Loucy (cell line): ENCODE results near the gene ADAMTS20.

Experiments
- H2AFZ ChIP-seq: fragments of 200-600 bp; sonication (generic); 2 replicates; pipeline ENCODE4 v1.6.0; 2016; ENCODE audit warnings: antibody characterized with exemption, mild to moderate bottlenecking, low read length, moderate library complexity
- H3F3A ChIP-seq: fragments of 200-600 bp; 2 replicates; pipeline ENCODE4 v1.6.0; 2016; ENCODE audit warnings: antibody characterized with exemption, low read depth, mild to moderate bottlenecking
- H3K27me3 ChIP-seq: fragments of 200-600 bp; sonication (generic); 2 replicates; pipeline ENCODE4 v1.6.1; 2014; ENCODE audit warnings: low read length, mild to moderate bottlenecking; ENCODE audit not compliant: insufficient read depth, poor library complexity, severe bottlenecking
- H3K36me3 ChIP-seq: fragments of 200-600 bp; sonication (generic); 2 replicates; pipeline ENCODE4 v1.6.1; 2016; ENCODE audit warnings: low read length; ENCODE audit not compliant: insufficient read depth
- H3K4me1 ChIP-seq: fragments of 200-600 bp; sonication (generic); 2 replicates; pipeline ENCODE4 v1.5.1; 2014; ENCODE audit warnings: low read length, mild to moderate bottlenecking; ENCODE audit not compliant: insufficient read depth, poor library complexity, severe bottlenecking
- H3K4me2 ChIP-seq: fragments of 200-600 bp; sonication (generic); 2 replicates; pipeline ENCODE4 v1.6.0; 2014; ENCODE audit warnings: antibody characterized with exemption, low read length, low read depth, mild to moderate bottlenecking; ENCODE audit not compliant: poor library complexity, severe bottlenecking
- H3K4me3 ChIP-seq: fragments of 200-600 bp; sonication (generic); 2 replicates; pipeline ENCODE4 v1.5.1; 2014; ENCODE audit warnings: low read length, mild to moderate bottlenecking, mixed read lengths; ENCODE audit not compliant: poor library complexity, severe bottlenecking
- H3K79me2 ChIP-seq: fragments of 200-600 bp; sonication (generic); 2 replicates; pipeline ENCODE4 v1.6.1; 2014; ENCODE audit warnings: low read length; ENCODE audit not compliant: insufficient read depth
- H3K9ac ChIP-seq: fragments of 200-600 bp; sonication (generic); 2 replicates; pipeline ENCODE4 v1.6.0; 2014; ENCODE audit warnings: mild to moderate bottlenecking, low read depth, low read length, moderate library complexity; ENCODE audit not compliant: poor library complexity, severe bottlenecking
- H3K9me2 ChIP-seq: fragments of 200-600 bp; sonication (generic); replicated peaks from 2 replicates; pipeline ENCODE4 v1.6.1; 2016; ENCODE audit warnings: low read depth, low read length, mixed read lengths
- H3K9me3 ChIP-seq: fragments of 200-600 bp; sonication (generic); 2 replicates; pipeline ENCODE4 v1.6.1; 2014; ENCODE audit warnings: mild to moderate bottlenecking, antibody characterized with exemption, low read length, low read depth; ENCODE audit not compliant: insufficient read depth
- H4K20me1 ChIP-seq: fragments of 200-600 bp; sonication (generic); 2 replicates; pipeline ENCODE4 v1.6.0; 2014; ENCODE audit warnings: antibody characterized with exemption, low read length, mild to moderate bottlenecking; ENCODE audit not compliant: insufficient read depth, poor library complexity, severe bottlenecking
- EZH2phosphoT487 ChIP-seq: fragments of 200-600 bp; IDR thresholded peaks from 2 replicates; pipeline ENCODE4 v1.6.1; 2018; ENCODE audit warnings: antibody characterized with exemption, mild to moderate bottlenecking, moderate library complexity, borderline replicate concordance
- TF ChIP-seq, protein P1 (sequence below): fragments of 200-600 bp; sonication (generic); conservative IDR thresholded peaks from 2 replicates; pipeline ENCODE4 v1.5.1; 2014; ENCODE audit warnings: mild to moderate bottlenecking, antibody characterized with exemption, low read length

The ADAMTS20 gene

DNA sequence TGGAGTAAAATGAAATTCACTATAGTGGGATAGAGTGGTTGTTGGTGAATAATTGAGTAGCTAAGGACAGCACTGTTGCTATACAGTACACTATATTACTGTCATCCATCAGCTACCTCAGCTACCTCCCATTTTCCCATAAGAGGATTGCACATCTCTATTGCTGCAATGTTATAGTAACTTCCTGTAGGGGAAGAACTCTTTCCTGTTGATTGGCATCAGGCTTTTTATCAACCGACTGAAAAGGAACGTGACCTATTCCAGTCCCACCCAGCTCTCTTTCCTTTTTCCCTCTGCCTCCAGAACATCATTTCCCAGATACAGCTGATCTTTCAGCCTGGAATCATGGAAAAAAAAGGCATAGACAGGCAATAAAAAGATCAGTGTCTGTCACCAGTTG is 117.4 kb downstream of the ADAMTS20 start:
- Histone ChIP-seq H3K4me2 (no peak overlapping the region), H3K79me2 (no peaks in the 10 kb centered on the region), H3K9me3 (no peaks in the 10 kb centered on the region), H2AFZ (no peak overlapping the region; the same call in 1 of the 2 replicates), H4K20me1 (no peaks in the 10 kb centered on the region), H3F3A (no peaks in the 10 kb centered on the region), H3K4me1 (no peaks in the 10 kb centered on the region), H3K9ac (no peak overlapping the region), H3K9me2 (no peaks in the 10 kb centered on the region), H3K27me3 (no peaks in the 10 kb centered on the region), H3K4me3 (no peak overlapping the region), H3K36me3 (no peaks in the 10 kb centered on the region)
- no peak for TF ChIP-seq EZH2phosphoT487
- TF ChIP-seq, protein P1, sequence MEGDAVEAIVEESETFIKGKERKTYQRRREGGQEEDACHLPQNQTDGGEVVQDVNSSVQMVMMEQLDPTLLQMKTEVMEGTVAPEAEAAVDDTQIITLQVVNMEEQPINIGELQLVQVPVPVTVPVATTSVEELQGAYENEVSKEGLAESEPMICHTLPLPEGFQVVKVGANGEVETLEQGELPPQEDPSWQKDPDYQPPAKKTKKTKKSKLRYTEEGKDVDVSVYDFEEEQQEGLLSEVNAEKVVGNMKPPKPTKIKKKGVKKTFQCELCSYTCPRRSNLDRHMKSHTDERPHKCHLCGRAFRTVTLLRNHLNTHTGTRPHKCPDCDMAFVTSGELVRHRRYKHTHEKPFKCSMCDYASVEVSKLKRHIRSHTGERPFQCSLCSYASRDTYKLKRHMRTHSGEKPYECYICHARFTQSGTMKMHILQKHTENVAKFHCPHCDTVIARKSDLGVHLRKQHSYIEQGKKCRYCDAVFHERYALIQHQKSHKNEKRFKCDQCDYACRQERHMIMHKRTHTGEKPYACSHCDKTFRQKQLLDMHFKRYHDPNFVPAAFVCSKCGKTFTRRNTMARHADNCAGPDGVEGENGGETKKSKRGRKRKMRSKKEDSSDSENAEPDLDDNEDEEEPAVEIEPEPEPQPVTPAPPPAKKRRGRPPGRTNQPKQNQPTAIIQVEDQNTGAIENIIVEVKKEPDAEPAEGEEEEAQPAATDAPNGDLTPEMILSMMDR: no peak

DNA sequence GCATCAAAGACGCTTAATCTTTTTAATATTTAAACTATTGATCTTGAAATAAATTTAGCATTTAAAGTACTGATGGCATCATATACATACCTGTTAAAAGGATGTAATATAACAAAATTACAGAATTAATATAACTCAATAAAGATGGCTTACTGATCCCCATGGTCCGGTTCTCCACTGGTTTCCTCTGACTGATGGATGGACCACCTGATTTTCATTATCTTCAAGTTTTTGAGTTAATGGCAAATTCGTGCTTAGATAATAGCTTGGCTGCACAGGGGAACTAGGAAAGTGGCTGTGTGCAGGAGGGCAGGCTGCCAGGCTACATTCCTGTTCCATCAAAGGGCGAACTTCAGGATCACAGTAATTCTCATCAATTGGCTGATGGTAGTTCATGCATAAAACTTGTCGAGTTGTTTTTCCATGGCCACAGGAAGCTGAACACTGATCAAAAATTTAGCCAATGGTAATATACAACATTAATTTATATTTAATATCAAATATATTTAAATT is 123.9 kb downstream of the ADAMTS20 start:
- no peak overlapping the region for H3K4me2 ChIP-seq

DNA sequence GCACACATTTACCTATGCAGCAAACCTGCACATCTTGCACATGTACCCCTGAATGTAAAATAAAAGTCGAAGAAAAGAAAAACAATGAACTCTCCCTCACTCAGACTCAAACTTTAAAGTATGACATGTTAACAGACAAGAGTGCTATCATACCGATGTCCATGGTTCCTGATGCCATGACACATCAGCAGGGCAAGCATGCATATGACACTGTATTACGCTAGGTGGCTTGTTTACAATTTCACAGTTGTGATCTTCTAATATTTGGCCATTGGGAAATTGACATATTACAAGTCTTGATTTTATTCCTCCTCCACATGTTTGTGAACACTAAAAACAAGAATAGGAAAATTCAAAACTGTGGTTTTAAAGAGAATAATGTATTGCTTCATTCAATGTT is 126.6 kb downstream of the ADAMTS20 start:
- no peaks in the 10 kb centered on the region for H3K79me2 ChIP-seq
- no peaks in the 10 kb centered on the region for H3K36me3 ChIP-seq
- TF ChIP-seq EZH2phosphoT487: no peak
- TF ChIP-seq, protein P1: no peak
- no peak overlapping the region for H3K4me2 ChIP-seq
- no peak overlapping the region for H3K9ac ChIP-seq
- H3K9me3 ChIP-seq: no peaks in the 10 kb centered on the region
- no peaks in the 10 kb centered on the region for H3K4me1 ChIP-seq
- H2AFZ ChIP-seq: no peak overlapping the region
- H3K27me3 ChIP-seq: no peaks in the 10 kb centered on the region
- no peaks in the 10 kb centered on the region for H3F3A ChIP-seq
- H3K9me2 ChIP-seq: no peaks in the 10 kb centered on the region
- no peak overlapping the region for H3K4me3 ChIP-seq
- no peaks in the 10 kb centered on the region for H4K20me1 ChIP-seq

More for the DNA sequence above, 123.9 kb downstream of the ADAMTS20 start:
- Histone ChIP-seq H3K4me1 (no peaks in the 10 kb centered on the region), H3K79me2 (no peaks in the 10 kb centered on the region), H4K20me1 (no peaks in the 10 kb centered on the region), H3K27me3 (no peaks in the 10 kb centered on the region), H3K9ac (no peak overlapping the region), H3F3A (no peaks in the 10 kb centered on the region), H3K9me3 (no peaks in the 10 kb centered on the region), H3K4me3 (no peak overlapping the region), H3K36me3 (no peaks in the 10 kb centered on the region), H2AFZ (no peak overlapping the region), H3K9me2 (no peaks in the 10 kb centered on the region)
- no peak for TF ChIP-seq EZH2phosphoT487
- TF ChIP-seq, protein P1: no peak
